DND-41 (cell line): Measurements from ENCODE around the gene DPPA4.

Source experiments
- ATAC-seq: fragments of 200-7000 bp; cut with Tn5 transposase; 3 replicates; pipeline ENCODE4 v1.9.1; 2021; ENCODE audit warnings: low read depth; ENCODE audit not compliant: insufficient read depth
- DNase-seq: peaks from one replicate; pipeline ENCODE4 v3.0.0-alpha.2; 2020
- H2AFZ ChIP-seq: 2 replicates; pipeline ENCODE4 v1.6.0; 2012; ENCODE audit warnings: low read depth, low read length
- H3K27ac ChIP-seq: 2 replicates; pipeline ENCODE4 v1.5.1; 2012; ENCODE audit warnings: low read length, inconsistent platforms
- H3K27me3 ChIP-seq: fragments of 200-600 bp; sonication (generic); 2 replicates; pipeline ENCODE4 v1.6.0; 2012; ENCODE audit warnings: low read length, mild to moderate bottlenecking, inconsistent platforms; ENCODE audit not compliant: insufficient read depth, poor library complexity
- H3K36me3 ChIP-seq: 2 replicates; pipeline ENCODE4 v1.5.1; 2012; ENCODE audit warnings: low read length, inconsistent platforms; ENCODE audit not compliant: insufficient read depth
- H3K4me1 ChIP-seq: 2 replicates; pipeline ENCODE4 v1.5.1; 2012; ENCODE audit warnings: mild to moderate bottlenecking, low read length; ENCODE audit not compliant: insufficient read depth
- H3K4me2 ChIP-seq: 2 replicates; pipeline ENCODE4 v1.6.0; 2012; ENCODE audit warnings: mild to moderate bottlenecking, moderate library complexity, low read length, inconsistent platforms; ENCODE audit not compliant: insufficient read depth
- H3K4me3 ChIP-seq, 2 experiments: fragments of 200-600 bp in 1 of 2; shearing (Covaris generic) in 1 of 2; 2 replicates each; pipeline ENCODE4 v1.5.1; 2012 to 2016; ENCODE audit warnings: inconsistent platforms in 2 of 2, low read length in 2 of 2, mild to moderate bottlenecking in 2 of 2, low read depth in 1 of 2, moderate library complexity in 1 of 2
- H3K79me2 ChIP-seq: 2 replicates; pipeline ENCODE4 v1.6.0; 2012; ENCODE audit warnings: low read length, inconsistent platforms; ENCODE audit not compliant: insufficient read depth
- H3K9ac ChIP-seq: 2 replicates; pipeline ENCODE4 v1.6.0; 2012; ENCODE audit warnings: low read depth, mild to moderate bottlenecking, inconsistent platforms, low read length, moderate library complexity
- H3K9me3 ChIP-seq: 2 replicates; pipeline ENCODE4 v1.5.1; 2012; ENCODE audit warnings: low read length, moderate library complexity, mild to moderate bottlenecking, inconsistent platforms; ENCODE audit not compliant: insufficient read depth, severe bottlenecking
- H4K20me1 ChIP-seq: 2 replicates; pipeline ENCODE4 v1.6.0; 2012; ENCODE audit warnings: low read length; ENCODE audit not compliant: insufficient read depth
- CTCF ChIP-seq: IDR thresholded peaks from 2 replicates; pipeline ENCODE4 v1.5.1; 2012; ENCODE audit warnings: borderline replicate concordance, low read length, moderate library complexity, mild to moderate bottlenecking; ENCODE audit not compliant: poor library complexity, severe bottlenecking; ENCODE audit errors: extremely low read depth
- EZH2 ChIP-seq: IDR thresholded peaks from 3 replicates; pipeline ENCODE4 v1.6.1; 2012; ENCODE audit warnings: borderline replicate concordance, low read depth, mild to moderate bottlenecking, moderate library complexity, low read length, inconsistent platforms; ENCODE audit not compliant: severe bottlenecking

Gene DPPA4

GRCh38 chr3:109346099-109346498, 8.8 kb upstream of the DPPA4 start:
- Histone ChIP-seq H3K27me3 (no peaks in the 10 kb centered on the region), H3K9me3 (no peaks in the 10 kb centered on the region), H3K27ac (no peak overlapping the region), H3K4me2 (no peak overlapping the region), H3K4me3 (no peak overlapping the region), H3K79me2 (no peaks in the 10 kb centered on the region), H3K36me3 (no peaks in the 10 kb centered on the region), H3K9ac (no peak overlapping the region), H3K4me1 (peaks cover 9% of the 10 kb centered on the region), H4K20me1 (no peaks in the 10 kb centered on the region), H2AFZ (no peak overlapping the region)
- DNase-seq (no peak), ATAC-seq (no peak)
- no peak for TF ChIP-seq CTCF
- TF ChIP-seq EZH2 = no peak

GRCh38 chr3:109339714-109340648, 2.6 kb upstream of the DPPA4 start:
- no peaks in the 10 kb centered on the region for H3K79me2 ChIP-seq
- DNase-seq = no peak
- no peak for TF ChIP-seq CTCF
- TF ChIP-seq EZH2 = no peak
- no peak for ATAC-seq
- no peaks in the 10 kb centered on the region for H3K4me1 ChIP-seq
- no peak overlapping the region for H3K4me2 ChIP-seq
- H3K27ac ChIP-seq = no peak overlapping the region
- H2AFZ ChIP-seq = no peak overlapping the region
- no peak overlapping the region for H3K4me3 ChIP-seq
- no peaks in the 10 kb centered on the region for H4K20me1 ChIP-seq
- no peak overlapping the region for H3K9ac ChIP-seq
- H3K36me3 ChIP-seq = no peaks in the 10 kb centered on the region
- H3K9me3 ChIP-seq = no peaks in the 10 kb centered on the region
- H3K27me3 ChIP-seq = no peaks in the 10 kb centered on the region

- no peaks in the 10 kb centered on the region for H3K36me3 ChIP-seq
- ATAC-seq (no peak), DNase-seq (no peak)
- H3K27me3 ChIP-seq = no peaks in the 10 kb centered on the region
- H4K20me1 ChIP-seq = no peaks in the 10 kb centered on the region
- no peak for TF ChIP-seq CTCF
- no peak for TF ChIP-seq EZH2
- no peak overlapping the region for H3K27ac ChIP-seq
- H3K9ac ChIP-seq = no peak overlapping the region
- H3K4me2 ChIP-seq = no peak overlapping the region
- no peaks in the 10 kb centered on the region for H3K4me1 ChIP-seq
- H3K4me3 ChIP-seq = no peak overlapping the region
- no peaks in the 10 kb centered on the region for H3K9me3 ChIP-seq
- no peak overlapping the region for H2AFZ ChIP-seq
- no peaks in the 10 kb centered on the region for H3K79me2 ChIP-seq
Observed at GRCh38 chr3:109339197-109339596, 1.9 kb upstream of the DPPA4 start.
